ENCODE data around the gene WDR82.

The WDR82 gene, protein sequence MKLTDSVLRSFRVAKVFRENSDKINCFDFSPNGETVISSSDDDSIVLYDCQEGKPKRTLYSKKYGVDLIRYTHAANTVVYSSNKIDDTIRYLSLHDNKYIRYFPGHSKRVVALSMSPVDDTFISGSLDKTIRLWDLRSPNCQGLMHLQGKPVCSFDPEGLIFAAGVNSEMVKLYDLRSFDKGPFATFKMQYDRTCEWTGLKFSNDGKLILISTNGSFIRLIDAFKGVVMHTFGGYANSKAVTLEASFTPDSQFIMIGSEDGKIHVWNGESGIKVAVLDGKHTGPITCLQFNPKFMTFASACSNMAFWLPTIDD
- total RNA-seq, result 234 to 457 reads per million in 2 donors

GRCh38 chr3:52278510-52279069, at the start of gene WDR82:
Gene WDR82 (minus strand): TSS chr3:52278649. CDS start chr3:52278361, 288 bp downstream.
- peak; percentile 99 for DNase-seq

DNA sequence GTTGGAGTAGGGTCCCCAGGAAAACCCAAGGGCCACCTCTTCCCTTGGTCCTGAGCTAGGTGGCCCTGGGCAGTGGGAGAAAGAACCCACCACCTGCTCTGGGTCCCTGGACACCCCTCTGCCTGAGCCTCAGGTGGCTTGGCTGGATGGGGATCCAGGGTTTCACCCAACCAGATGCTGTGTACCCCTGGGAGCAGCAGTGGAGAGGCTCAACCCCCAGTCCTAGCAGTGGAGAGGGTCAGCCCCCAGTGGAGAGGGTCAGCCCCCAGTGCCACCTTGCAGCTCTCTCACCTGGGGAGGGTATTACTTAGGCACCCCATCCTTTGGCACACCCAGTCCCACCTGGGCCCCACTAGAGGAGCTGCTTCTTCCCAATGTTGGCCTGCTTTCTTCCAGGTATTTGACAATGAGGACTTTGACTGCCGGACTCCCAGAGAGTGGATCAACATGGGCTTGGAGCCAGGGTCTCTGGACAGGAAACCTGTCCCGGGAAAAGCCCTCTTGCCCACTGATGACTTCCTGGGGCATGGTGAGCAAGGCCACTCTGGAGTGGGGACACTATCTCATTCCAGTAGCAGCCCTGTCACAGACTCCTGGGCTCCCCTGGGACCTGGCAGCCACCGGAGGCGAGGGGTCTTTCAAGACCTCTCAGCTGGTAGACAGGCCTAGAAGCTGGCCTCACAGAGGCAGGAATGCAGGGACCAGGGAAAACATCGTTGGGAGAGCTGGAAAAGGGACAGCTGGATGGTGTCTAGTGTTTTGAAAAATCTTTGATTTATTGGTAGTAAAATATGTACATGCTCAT, 49.2 kb upstream of the WDR82 start:
- DNase-seq, result no peak

DNA sequence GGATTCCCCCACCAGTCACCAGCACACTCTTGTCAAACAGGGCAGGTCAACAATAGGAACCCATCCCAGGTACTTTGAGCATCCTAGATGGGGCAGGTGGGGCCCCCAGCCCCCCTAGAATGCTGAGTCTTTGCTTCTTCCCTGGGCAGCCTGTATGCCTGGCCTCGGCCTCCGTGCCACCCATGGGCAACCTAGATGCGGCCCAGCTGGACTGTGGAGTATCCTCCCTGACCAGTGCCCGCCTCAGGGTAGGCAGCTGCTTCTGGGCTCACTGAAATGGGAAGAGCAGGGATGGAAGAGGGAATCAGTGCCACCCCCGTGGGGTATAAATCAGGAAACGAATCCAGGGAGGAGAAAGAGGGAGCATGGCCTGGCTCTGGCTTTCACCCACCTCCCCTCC, 48.5 kb upstream of the WDR82 start:
- DNase-seq, result no peak

GRCh38 chr3:52325686-52326085, 47.2 kb upstream of the WDR82 start:
- DNase-seq, result no peak

- no peak for DNase-seq
Observed at GRCh38 chr3:52324676-52325075, 46.2 kb upstream of the WDR82 start.

GRCh38 chr3:52323526-52324295, 45.3 kb upstream of the WDR82 start:
- no peak for DNase-seq

DNA sequence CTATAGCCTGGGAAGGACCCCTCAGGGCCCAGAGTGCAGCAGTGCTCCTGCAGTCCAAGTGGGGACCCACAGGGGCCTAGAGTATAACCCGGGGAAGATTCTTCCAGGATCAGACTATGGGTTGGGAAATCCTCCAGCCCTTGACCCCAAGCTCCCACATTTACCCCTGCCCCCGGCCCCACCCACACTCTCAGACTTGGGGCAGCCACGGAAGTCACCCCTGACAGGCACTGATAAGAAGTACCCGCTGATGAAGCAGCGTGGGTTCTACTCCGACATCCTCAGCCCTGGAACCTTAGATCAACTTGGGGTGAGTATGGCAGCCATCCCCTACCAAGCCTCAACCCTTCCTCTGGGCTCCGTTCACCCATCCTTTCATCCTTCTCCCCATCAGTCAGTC, 44.0 kb upstream of the WDR82 start:
- DNase-seq, result no peak

- no peak for DNase-seq
Observed at GRCh38 chr3:52321481-52321880, 43.0 kb upstream of the WDR82 start.

- DNase-seq, result no peak
Observed at GRCh38 chr3:52319921-52320595, 41.6 kb upstream of the WDR82 start.

DNA sequence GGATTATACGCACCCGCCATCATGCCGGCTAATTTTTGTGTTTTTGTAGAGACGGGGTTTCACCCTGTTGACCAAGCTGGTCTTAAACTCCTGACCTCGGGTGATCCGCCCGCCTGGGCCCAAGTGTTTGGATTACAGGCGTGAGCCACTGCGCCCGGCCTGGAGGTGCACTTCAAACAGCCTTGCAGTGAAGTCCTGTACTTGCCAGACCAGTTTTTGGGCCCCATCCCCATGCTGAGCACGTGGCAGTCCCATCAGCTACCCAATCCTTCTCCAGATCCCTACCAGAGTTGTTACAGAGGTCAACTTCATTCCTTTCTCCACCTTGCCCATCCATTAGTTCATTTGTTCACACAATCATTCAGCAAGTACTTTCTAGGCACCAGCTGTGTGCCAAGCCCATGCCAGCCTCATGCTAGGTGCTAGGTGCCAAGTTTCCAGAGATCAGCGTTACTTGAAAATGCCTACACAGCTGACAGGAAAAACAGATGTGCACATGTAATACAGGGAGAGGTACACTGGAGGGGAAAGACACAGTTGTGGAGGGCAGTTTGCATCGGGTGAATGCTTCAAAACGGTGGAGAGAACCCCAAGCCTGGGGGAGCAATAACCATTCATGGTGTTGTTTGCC, 39.9 kb upstream of the WDR82 start:
- DNase-seq, result no peak

DNA sequence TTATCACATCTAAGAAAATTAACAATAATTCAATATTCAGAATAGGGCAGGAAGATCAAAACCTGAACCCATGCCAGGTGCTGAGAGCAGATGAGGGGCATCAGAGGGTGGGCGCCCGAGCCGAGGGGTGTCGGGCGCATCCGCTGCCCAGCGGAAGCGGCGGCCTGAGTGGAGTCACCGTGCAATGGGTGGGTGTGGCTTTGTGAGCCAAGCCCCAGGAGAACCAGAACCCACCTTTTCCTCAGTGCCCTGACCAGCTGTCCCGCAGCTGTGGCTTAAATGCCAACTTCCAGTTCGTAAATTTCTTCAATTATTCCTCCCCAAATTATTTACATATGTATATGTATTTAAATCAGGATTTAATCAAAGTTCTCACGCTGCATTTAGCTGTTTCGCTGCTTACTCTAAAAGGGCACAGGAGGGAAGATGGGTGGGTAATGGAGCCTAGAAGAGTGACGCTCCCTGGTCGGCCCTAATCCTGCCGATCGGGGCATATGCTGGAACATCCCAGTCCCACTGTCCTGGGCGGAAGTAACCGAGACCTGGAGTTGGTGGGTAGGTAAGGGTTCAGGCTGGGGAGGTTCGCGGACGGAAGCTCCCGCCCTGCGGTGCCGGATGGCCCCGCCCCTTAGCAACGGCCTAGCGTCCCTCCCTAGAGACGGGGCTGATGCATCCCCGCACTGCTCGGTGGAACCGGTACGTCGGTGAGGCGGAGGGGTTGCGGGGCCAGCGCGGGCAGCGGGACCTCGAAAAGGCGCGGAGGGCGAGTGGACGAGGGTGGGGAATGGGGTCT, 39.0 kb upstream of the WDR82 start:
- peak; percentile 65 for DNase-seq

GRCh38 chr3:52315977-52316764, 37.7 kb upstream of the WDR82 start, which contains the start of gene DNAH1:
Gene DNAH1 (plus strand): TSS chr3:52316319. CDS start chr3:52322443, 6,124 bp downstream.
- no peak for DNase-seq

DNA sequence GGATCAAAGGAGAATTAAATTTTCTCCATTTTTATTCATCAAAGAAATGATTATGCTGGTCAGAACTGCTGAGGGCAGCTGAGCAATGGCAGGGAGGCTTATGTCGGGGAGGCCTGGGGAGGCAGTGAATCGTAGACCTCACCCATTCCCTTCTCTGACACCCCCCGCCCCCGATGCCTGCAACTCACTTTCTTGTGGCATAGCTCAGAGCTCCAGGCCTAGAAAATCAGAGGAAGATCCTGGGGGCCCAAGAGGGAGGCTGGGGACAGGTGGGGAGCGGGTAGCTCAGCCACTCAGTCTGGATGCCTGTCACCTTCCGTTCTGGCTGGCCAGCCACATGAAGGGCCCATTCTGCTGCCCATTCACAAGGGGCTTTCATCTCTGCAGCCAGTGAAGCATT, 36.6 kb upstream of the WDR82 start:
- no peak for DNase-seq

DNA sequence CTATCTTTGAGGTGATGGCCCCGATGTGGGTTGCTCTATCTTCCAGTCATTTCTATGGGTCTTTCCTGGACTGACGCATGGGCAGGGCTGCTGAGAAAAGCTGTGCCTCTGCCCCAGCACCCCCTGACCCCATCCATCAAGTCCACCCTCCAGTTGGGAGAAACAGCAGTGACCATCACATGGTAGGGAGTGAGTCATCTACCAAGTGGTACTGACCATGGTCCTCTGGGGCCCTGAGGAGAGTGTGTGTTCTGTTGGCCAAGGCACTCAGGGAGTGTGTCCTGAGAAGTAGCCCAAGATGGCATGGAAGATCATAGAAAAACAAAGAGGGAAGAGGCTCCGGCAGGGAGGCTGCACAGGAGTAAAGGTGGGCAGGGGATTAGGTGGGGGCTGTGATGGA, 36.0 kb upstream of the WDR82 start:
- DNase-seq, result no peak

- no peak for DNase-seq
Observed at GRCh38 chr3:52313774-52314188, 35.3 kb upstream of the WDR82 start.

GRCh38 chr3:52313188-52313773, 34.8 kb upstream of the WDR82 start:
- no peak for DNase-seq

- no peak for DNase-seq
Observed at GRCh38 chr3:52311576-52312119, 33.2 kb upstream of the WDR82 start.

- peak; percentile 10 for DNase-seq
Observed at GRCh38 chr3:52310861-52311575, 32.6 kb upstream of the WDR82 start.

DNA sequence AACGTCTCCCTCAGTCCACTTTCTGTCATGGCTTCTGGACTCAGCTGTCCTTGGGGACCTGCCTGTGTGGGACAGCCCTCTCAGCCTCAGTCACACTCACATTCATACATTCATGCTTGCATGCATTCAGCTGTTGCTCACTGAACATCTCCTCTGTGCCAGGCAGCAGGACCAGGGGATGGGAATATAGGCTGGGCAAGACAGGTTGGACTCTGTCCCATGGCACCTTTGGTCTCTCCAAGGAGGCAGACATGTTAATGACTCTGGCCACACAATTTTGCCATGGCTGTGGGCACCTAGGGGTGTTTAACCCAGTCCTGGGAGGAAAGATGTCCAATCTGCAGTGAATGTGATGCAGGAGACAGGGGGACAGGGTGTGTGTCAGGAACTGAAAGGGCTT, 29.9 kb upstream of the WDR82 start:
- DNase-seq, result no peak
